ENCODE data around the gene TTC9B. TPM values are rescaled to one million over a fixed set of nuclear protein-coding genes. Genes with fewer than 3 reads are reported as not detected.
A peak's percentile ranks its signal among the peaks of the same experiment; 100 is the strongest.

TTC9B gene
- total RNA-seq, 8 experiments from 2014 or later, result 0.45 to 25.6 (median 13.5) TPM

GRCh38 chr19:40245506-40246128 lies 27.4 kb upstream of the TTC9B start:
- 67 to 100% (median 93%) methylated on average over 1 to 3 of the region's 9 CpGs; no CpG with 5 or more reads in 5 of the 10 experiments for WGBS, 10 experiments
- H3K27ac ChIP-seq, result no peak overlapping the region

GRCh38 chr19:40244579-40245317 lies 26.6 kb upstream of the TTC9B start:
- 47 to 97% (median 72%) methylated on average over 2 to 9 of the region's 12 CpGs; no CpG with 5 or more reads in 3 of the 10 experiments for WGBS, 10 experiments
- no peak overlapping the region for H3K4me3 ChIP-seq
- no peaks in the 10 kb centered on the region for H3K4me1 ChIP-seq (replicated peaks in 1 of 2)
- no peak overlapping the region for H3K27ac ChIP-seq
- in situ Hi-C loops (cut with MboI; ENCODE audit: low pct_unique_long_range_greater_than_20kb in 2 of 9, low sequenced_read_pairs in 9 of 9, unreplicated experiment in 9 of 9), result no loop called here
- peak in 3 of 8 experiments; percentile 24 to 60 (median 50) for ATAC-seq (replicated peaks in 6 of 8)

More at GRCh38 chr19:40245506-40246128, 27.4 kb upstream of the TTC9B start:
- peak in 2 of 8 experiments; percentile 18 to 38 for ATAC-seq (replicated peaks in 6 of 8)
- H3K4me3 ChIP-seq, result no peak overlapping the region
- no peaks in the 10 kb centered on the region for H3K4me1 ChIP-seq (replicated peaks in 1 of 2)
- in situ Hi-C loops (cut with MboI; ENCODE audit: low pct_unique_long_range_greater_than_20kb in 2 of 9, low sequenced_read_pairs in 9 of 9, unreplicated experiment in 9 of 9), result no loop called here

GRCh38 chr19:40243181-40243580 lies 25.0 kb upstream of the TTC9B start:
- WGBS, 10 experiments, result 63 to 100% (median 95%) methylated on average over 1 to 2 of the region's 2 CpGs; no CpG with 5 or more reads in 2 of the 10 experiments
- H3K4me3 ChIP-seq, result no peak overlapping the region
- in situ Hi-C loops (cut with MboI; ENCODE audit: low pct_unique_long_range_greater_than_20kb in 2 of 9, low sequenced_read_pairs in 9 of 9, unreplicated experiment in 9 of 9), result no loop called here
- H3K27ac ChIP-seq, result no peak overlapping the region
- no peak for ATAC-seq (replicated peaks in 6 of 8)
- no peaks in the 10 kb centered on the region for H3K4me1 ChIP-seq (replicated peaks in 1 of 2)

GRCh38 chr19:40242480-40242879 lies 24.3 kb upstream of the TTC9B start:
- no peaks in the 10 kb centered on the region for H3K4me1 ChIP-seq (replicated peaks in 1 of 2)
- ATAC-seq (replicated peaks in 6 of 8), result no peak
- no peak overlapping the region for H3K4me3 ChIP-seq
- in situ Hi-C loops (cut with MboI; ENCODE audit: low pct_unique_long_range_greater_than_20kb in 2 of 9, low sequenced_read_pairs in 9 of 9, unreplicated experiment in 9 of 9), result no loop called here
- 93 to 100% (median 95%) methylated on average over 2 to 5 of the region's 12 CpGs; no CpG with 5 or more reads in 7 of the 10 experiments for WGBS, 10 experiments
- no peak overlapping the region for H3K27ac ChIP-seq

GRCh38 chr19:40241809-40242384 lies 23.7 kb upstream of the TTC9B start:
- WGBS, 10 experiments, result 72 to 100% (median 88%) methylated on average over 2 to 13 of the region's 21 CpGs; no CpG with 5 or more reads in 3 of the 10 experiments
- H3K27ac ChIP-seq, result no peak overlapping the region
- in situ Hi-C loops (cut with MboI; ENCODE audit: low pct_unique_long_range_greater_than_20kb in 2 of 9, low sequenced_read_pairs in 9 of 9, unreplicated experiment in 9 of 9), result no loop called here
- H3K4me1 ChIP-seq (replicated peaks in 1 of 2), result no peaks in the 10 kb centered on the region
- no peak for ATAC-seq (replicated peaks in 6 of 8)
- H3K4me3 ChIP-seq, result no peak overlapping the region

GRCh38 chr19:40241125-40241808 lies 23.1 kb upstream of the TTC9B start:
- 79 to 100% (median 94%) methylated on average over 1 to 9 of the region's 12 CpGs; no CpG with 5 or more reads in 2 of the 10 experiments for WGBS, 10 experiments
- Histone ChIP-seq H3K27ac (no peak overlapping the region), H3K4me3 (no peak overlapping the region), H3K4me1 (replicated peaks in 1 of 2) (no peaks in the 10 kb centered on the region)
- no peak for ATAC-seq (replicated peaks in 6 of 8)
- in situ Hi-C loops (cut with MboI; ENCODE audit: low pct_unique_long_range_greater_than_20kb in 2 of 9, low sequenced_read_pairs in 9 of 9, unreplicated experiment in 9 of 9), result no loop called here

- in situ Hi-C loops (cut with MboI; ENCODE audit: low pct_unique_long_range_greater_than_20kb in 2 of 9, low sequenced_read_pairs in 9 of 9, unreplicated experiment in 9 of 9), result no loop called here
- ATAC-seq (replicated peaks in 6 of 8), result no peak
- Histone ChIP-seq H3K27ac (no peak overlapping the region), H3K4me1 (replicated peaks in 1 of 2) (no peaks in the 10 kb centered on the region), H3K4me3 (no peak overlapping the region)
- 92 to 100% (median 96%) methylated on average over 1 to 5 of the region's 6 CpGs; no CpG with 5 or more reads in 4 of the 10 experiments for WGBS, 10 experiments
Observed at GRCh38 chr19:40240332-40240731, 22.1 kb upstream of the TTC9B start.

- in situ Hi-C loops (cut with MboI; ENCODE audit: low pct_unique_long_range_greater_than_20kb in 2 of 9, low sequenced_read_pairs in 9 of 9, unreplicated experiment in 9 of 9), result no loop called here
- Histone ChIP-seq H3K4me1 (replicated peaks in 1 of 2) (no peaks in the 10 kb centered on the region), H3K27ac (no peak overlapping the region), H3K4me3 (no peak overlapping the region)
- WGBS, 10 experiments, result 84 to 95% (median 91%) methylated on average over 3 to 7 of the region's 12 CpGs; no CpG with 5 or more reads in 6 of the 10 experiments
- no peak for ATAC-seq (replicated peaks in 6 of 8)
Observed at GRCh38 chr19:40239415-40240226, 21.4 kb upstream of the TTC9B start.

- ATAC-seq (replicated peaks in 6 of 8), result no peak
- Histone ChIP-seq H3K4me1 (replicated peaks in 1 of 2) (no peaks in the 10 kb centered on the region), H3K27ac (no peak overlapping the region), H3K4me3 (no peak overlapping the region)
- in situ Hi-C loops (cut with MboI; ENCODE audit: low pct_unique_long_range_greater_than_20kb in 2 of 9, low sequenced_read_pairs in 9 of 9, unreplicated experiment in 9 of 9), result no loop called here
- 100% methylated on average over 2 of the region's 9 CpGs; no CpG with 5 or more reads in 9 of the 10 experiments for WGBS, 10 experiments
Observed at GRCh38 chr19:40238775-40239174, 20.6 kb upstream of the TTC9B start.

GRCh38 chr19:40237791-40238190 lies 19.6 kb upstream of the TTC9B start:
- ATAC-seq (replicated peaks in 6 of 8), result no peak
- Histone ChIP-seq H3K4me3 (no peak overlapping the region), H3K27ac (no peak overlapping the region), H3K4me1 (replicated peaks in 1 of 2) (no peaks in the 10 kb centered on the region)
- WGBS, 10 experiments, result 100% methylated on average over 2 of the region's 14 CpGs; no CpG with 5 or more reads in 9 of the 10 experiments
- in situ Hi-C loops (cut with MboI; ENCODE audit: low pct_unique_long_range_greater_than_20kb in 2 of 9, low sequenced_read_pairs in 9 of 9, unreplicated experiment in 9 of 9), result no loop called here

GRCh38 chr19:40236366-40236765 lies 18.2 kb upstream of the TTC9B start:
- ATAC-seq (replicated peaks in 6 of 8), result no peak
- WGBS, 10 experiments, result 72 to 100% (median 86%) methylated on average over 1 to 5 of the region's 6 CpGs; no CpG with 5 or more reads in 3 of the 10 experiments
- in situ Hi-C loops (cut with MboI; ENCODE audit: low pct_unique_long_range_greater_than_20kb in 2 of 9, low sequenced_read_pairs in 9 of 9, unreplicated experiment in 9 of 9), result no loop called here

GRCh38 chr19:40236026-40236355 lies 17.8 kb upstream of the TTC9B start:
- Histone ChIP-seq H3K27ac (no peak overlapping the region), H3K4me1 (replicated peaks in 1 of 2) (peaks cover 17 to 18% of the 10 kb centered on the region in 2 donors), H3K4me3 (no peak overlapping the region)
- 100% methylated on average over 1 of the region's 9 CpGs; no CpG with 5 or more reads in 9 of the 10 experiments for WGBS, 10 experiments
- no peak for ATAC-seq (replicated peaks in 6 of 8)
- in situ Hi-C loops (cut with MboI; ENCODE audit: low pct_unique_long_range_greater_than_20kb in 2 of 9, low sequenced_read_pairs in 9 of 9, unreplicated experiment in 9 of 9), result no loop called here

More at GRCh38 chr19:40236366-40236765, 18.2 kb upstream of the TTC9B start:
- peaks cover 13 to 14% of the 10 kb centered on the region in 2 donors for H3K4me1 ChIP-seq (replicated peaks in 1 of 2)
- no peak overlapping the region for H3K27ac ChIP-seq
- H3K4me3 ChIP-seq, result no peak overlapping the region
